T-helper 9 cell (primary cell): Measurements from ENCODE around the gene RPS6KA1.
"Not testable (repeated sequence)": the region's sequence is repeated elsewhere in the genome, so short reads cannot be mapped to it uniquely, and the experiment has no call there.

Experiments used
- DNase-seq: peaks from one replicate; pipeline ENCODE4 v3.0.0-alpha.2; 2020

The RPS6KA1 gene

GRCh38 chr1:26603856-26604255, 74.3 kb downstream of the RPS6KA1 start:
- DNase-seq = no peak

- DNase-seq = no peak
Observed at GRCh38 chr1:26607186-26607585, 77.6 kb downstream of the RPS6KA1 start.

GRCh38 chr1:26608895-26609294, 79.3 kb downstream of the RPS6KA1 start:
- no peak for DNase-seq

- no peak for DNase-seq
Observed at GRCh38 chr1:26610781-26611180, 81.2 kb downstream of the RPS6KA1 start.

GRCh38 chr1:26612627-26613026, 83.1 kb downstream of the RPS6KA1 start:
- not testable (repeated sequence) for DNase-seq

GRCh38 chr1:26614655-26615411, 85.3 kb downstream of the RPS6KA1 start:
- no peak for DNase-seq

- no peak for DNase-seq
Observed at GRCh38 chr1:26616881-26617280, 87.3 kb downstream of the RPS6KA1 start.

GRCh38 chr1:26618561-26618960, 89.0 kb downstream of the RPS6KA1 start:
- DNase-seq = no peak
